ENCODE data around the gene SNRK. TPM values are rescaled to one million over a fixed set of nuclear protein-coding genes. Genes with fewer than 3 reads are reported as not detected.
A peak's percentile ranks its signal among the peaks of the same experiment; 100 is the strongest.

SNRK gene
- polyA plus RNA-seq, 3 donors: 12.8 to 19.7 (median 16.1) TPM

DNA sequence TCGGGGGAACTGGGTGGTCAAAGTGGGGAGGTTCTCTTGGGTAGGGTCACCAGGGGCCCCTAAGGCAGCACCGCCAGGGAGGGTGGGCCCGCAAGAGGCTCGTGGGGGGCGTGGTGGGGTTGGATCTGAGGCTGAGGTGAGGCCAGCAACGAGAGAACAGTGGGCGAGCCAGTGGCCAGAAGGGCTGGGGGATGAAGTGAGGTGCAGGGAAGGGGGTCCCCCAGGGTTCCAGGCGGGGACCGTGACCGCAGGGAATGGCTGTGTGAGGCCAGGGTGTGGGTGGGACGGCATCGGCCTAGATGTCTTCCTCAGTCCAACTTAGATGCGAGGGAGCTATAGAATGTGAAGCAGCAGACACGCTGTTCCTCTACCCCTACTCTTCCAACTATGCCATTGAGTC is 78.2 kb downstream of the SNRK start:
- DNase-seq: no peak
- Mint-ChIP-seq H3K4me1 (peaks cover under 1% of the 10 kb centered on the region), H3K36me3 (peaks cover 19 to 35% of the 10 kb centered on the region in 2 donors), H3K27me3 (ENCODE audit: low read depth in 3 of 3) (peaks cover 0 to 2% (median 1%) of the 10 kb centered on the region in 3 donors), H3K9me3 (peaks cover 0 to 5% (median 0%) of the 10 kb centered on the region in 7 donors), H3K4me3 (no peak overlapping the region), H3K27ac (peak overlapping the region in 1 of 7 donors; percentile 50)
- Histone ChIP-seq H3K27me3 (ENCODE audit: control insufficient read depth in 2 of 2, insufficient read depth in 2 of 2, low read length in 2 of 2) (no peaks in the 10 kb centered on the region), H3K27ac (ENCODE audit: low read depth in 1 of 2, low read length in 2 of 2) (no peak overlapping the region), H3K9me3 (replicated peaks in 1 of 2; ENCODE audit: control insufficient read depth in 1 of 2, insufficient read depth in 1 of 2, low read length in 2 of 2) (no peaks in the 10 kb centered on the region), H3K4me3 (replicated peaks in 1 of 3; ENCODE audit: low read depth in 2 of 3, low read length in 3 of 3) (no peak overlapping the region), H3K9ac (ENCODE audit: insufficient read depth, low read length, poor library complexity, severe bottlenecking) (no peak overlapping the region), H4K20me1 (ENCODE audit: insufficient read depth, low read length) (no peaks in the 10 kb centered on the region), H3K4me1 (ENCODE audit: control insufficient read depth in 1 of 2, insufficient read depth in 2 of 2, low read length in 2 of 2) (peaks cover 0 to 3% of the 10 kb centered on the region in 2 donors), H3K36me3 (replicated peaks in 1 of 2; ENCODE audit: control insufficient read depth in 1 of 2, insufficient read depth in 2 of 2, low read length in 2 of 2) (peaks cover 16 to 20% of the 10 kb centered on the region in 2 donors), H2AFZ (ENCODE audit: insufficient read depth, low read depth, low read length, poor library complexity, severe bottlenecking) (no peak overlapping the region), H3K79me2 (ENCODE audit: insufficient read depth, low read length) (no peaks in the 10 kb centered on the region), H3K4me2 (replicated peaks; ENCODE audit: extremely low read depth, low read length, poor library complexity, severe bottlenecking) (no peak overlapping the region)
- intact Hi-C loops (cut with micrococcal nuclease): no loop called here
- 97% methylated on average over 11 of the region's 14 CpGs for WGBS (ENCODE audit: insufficient coverage)
- no peak for TF ChIP-seq CTCF (IDR thresholded peaks at IDR 0.05)

DNA sequence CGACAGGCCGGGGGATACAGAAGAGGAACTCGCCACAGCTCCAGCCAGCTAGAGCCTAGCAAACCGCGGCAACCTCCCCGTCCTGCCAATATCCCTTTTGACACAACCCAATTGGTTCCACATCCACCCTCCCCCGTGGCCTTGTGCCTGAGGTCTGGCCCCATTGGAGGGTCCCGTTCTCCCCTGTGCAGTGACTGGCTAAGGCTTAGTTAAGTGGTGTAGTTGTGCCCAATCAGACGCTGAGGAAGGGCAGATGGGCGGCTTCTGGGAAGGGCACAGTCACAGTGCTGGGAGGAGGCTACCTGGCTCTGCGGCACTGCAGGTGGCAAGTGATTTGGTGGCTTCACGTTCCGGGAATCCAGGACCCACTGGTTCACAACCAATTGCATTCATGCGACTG is 78.6 kb downstream of the SNRK start:
- Mint-ChIP-seq H3K27me3 (ENCODE audit: low read depth in 3 of 3) (peaks cover 0 to 2% (median 1%) of the 10 kb centered on the region in 3 donors), H3K4me1 (peaks cover 5% of the 10 kb centered on the region), H3K27ac (peak overlapping the region in 1 of 7 donors; percentile 55), H3K9me3 (peaks cover 0 to 5% (median 0%) of the 10 kb centered on the region in 7 donors), H3K4me3 (no peak overlapping the region), H3K36me3 (peaks cover 19 to 35% of the 10 kb centered on the region in 2 donors)
- Histone ChIP-seq H4K20me1 (ENCODE audit: insufficient read depth, low read length) (no peaks in the 10 kb centered on the region), H2AFZ (ENCODE audit: insufficient read depth, low read depth, low read length, poor library complexity, severe bottlenecking) (no peak overlapping the region), H3K27ac (ENCODE audit: low read depth in 1 of 2, low read length in 2 of 2) (no peak overlapping the region), H3K4me3 (replicated peaks in 1 of 3; ENCODE audit: low read depth in 2 of 3, low read length in 3 of 3) (no peak overlapping the region), H3K4me1 (ENCODE audit: control insufficient read depth in 1 of 2, insufficient read depth in 2 of 2, low read length in 2 of 2) (peaks cover 3 to 7% of the 10 kb centered on the region in 2 donors), H3K36me3 (replicated peaks in 1 of 2; ENCODE audit: control insufficient read depth in 1 of 2, insufficient read depth in 2 of 2, low read length in 2 of 2) (peaks cover 16 to 20% of the 10 kb centered on the region in 2 donors), H3K4me2 (replicated peaks; ENCODE audit: extremely low read depth, low read length, poor library complexity, severe bottlenecking) (no peak overlapping the region), H3K27me3 (ENCODE audit: control insufficient read depth in 2 of 2, insufficient read depth in 2 of 2, low read length in 2 of 2) (no peaks in the 10 kb centered on the region), H3K79me2 (ENCODE audit: insufficient read depth, low read length) (no peaks in the 10 kb centered on the region), H3K9ac (ENCODE audit: insufficient read depth, low read length, poor library complexity, severe bottlenecking) (no peak overlapping the region), H3K9me3 (replicated peaks in 1 of 2; ENCODE audit: control insufficient read depth in 1 of 2, insufficient read depth in 1 of 2, low read length in 2 of 2) (no peaks in the 10 kb centered on the region)
- intact Hi-C loops (cut with micrococcal nuclease): no loop called here
- WGBS (ENCODE audit: insufficient coverage): 100% methylated on average over 5 of the region's 14 CpGs
- TF ChIP-seq CTCF (IDR thresholded peaks at IDR 0.05): no peak
- no peak for DNase-seq

Measured in CD14-positive monocyte (primary cell).